Adipose tissue (tissue), 3 donors: ENCODE data around the gene GTF3C6. TPM values are rescaled to one million over a fixed set of nuclear protein-coding genes. Genes with fewer than 3 reads are reported as not detected.

Experiments used
- polyA plus RNA-seq, 3 donors: library from polyadenylated mRNA; stranded (reverse); fragments of 200-250 nt; gene quantifications; one replicate each; pipeline ENCODE4 v1.2.3, GENCODE V29; 2013
- donor health status: healthy with polysubstance abuse.
- donor health status: Bipolar disorder and iron deficiency.
- donor health status: healthy.

Gene GTF3C6
- polyA plus RNA-seq, 3 donors: 26.4 to 86.7 (median 62.9) TPM

Other genes with a start within 250 kb of the GTF3C6 start
- 1 to 10 TPM; 2.6 to 9.8 (median 4.0) TPM for gene CDK19, start 143.2 kb upstream of the GTF3C6 start, polyA plus RNA-seq
- gene AMD1, start 83.9 kb upstream of the GTF3C6 start, polyA plus RNA-seq: 10 to 100 TPM; 14.0 to 52.9 (median 43.0) TPM
- gene RPF2, start 23.3 kb downstream of the GTF3C6 start, polyA plus RNA-seq: 10 to 100 TPM; 18.2 to 32.6 (median 23.5) TPM
- 10 to 100 TPM in 1 of 3 donors, 1 to 10 TPM in 2; 2.4 to 11.1 (median 3.4) TPM for gene SLC16A10, start 128.8 kb downstream of the GTF3C6 start, polyA plus RNA-seq